AG04450 (cell line): ENCODE data around the gene EEF1B2. TPM values are rescaled to one million over a fixed set of nuclear protein-coding genes. Genes with fewer than 3 reads are reported as not detected.
A peak's percentile ranks its signal among the peaks of the same experiment; 100 is the strongest.

Experiments used
- CTCF ChIA-PET: fragments of 300-600, 350-600 bp; formaldehyde crosslinking; extraction: SDS; loops from one replicate; lab custom pipeline; 2022; ENCODE audit warnings: antibody characterized with exemption, inconsistent platforms; lab: Charles Lee
- POLR2A ChIA-PET: fragments of 350-600 bp; formaldehyde crosslinking; extraction: SDS; loops from one replicate; lab custom pipeline; 2021; ENCODE audit warnings: antibody characterized with exemption, inconsistent platforms; lab: Yijun Ruan, JAX
- DNase-seq: peaks from one replicate; pipeline ENCODE4 v3.0.0-alpha.2; 2011; ENCODE audit warnings: low read depth, low spot score
- H3K27ac ChIP-seq: one replicate; pipeline ENCODE4 v1.5.1; 2012; ENCODE audit warnings: low read depth, low read length, control low read depth
- H3K27me3 ChIP-seq: one replicate; pipeline ENCODE4 v1.6.0; 2012; ENCODE audit warnings: low read length; ENCODE audit not compliant: control insufficient read depth, insufficient read depth
- H3K4me3 ChIP-seq: 2 replicates; pipeline ENCODE4 v1.5.1; 2011; ENCODE audit warnings: mild to moderate bottlenecking, low read depth, low read length, control low read depth
- H3K9me3 ChIP-seq: 2 replicates; pipeline ENCODE4 v1.5.1; 2012; ENCODE audit warnings: low read length; ENCODE audit not compliant: control insufficient read depth, insufficient read depth
- polyA minus RNA-seq: library from RNA; depleted of rRNA, polyadenylated mRNA; stranded (reverse); fragments of >200 nt; gene quantifications from 2 replicates; pipeline ENCODE4 v1.2.3, GENCODE V29; 2011; rRNA and poly(A)+ RNA removed
- polyA plus RNA-seq: library from polyadenylated mRNA; depleted of rRNA; stranded (reverse); fragments of >200 nt; gene quantifications from 2 replicates; pipeline ENCODE4 v1.2.3, GENCODE V29; 2011; rRNA removed
- TF ChIP-seq, protein P1 (sequence below): IDR thresholded peaks from 2 replicates; pipeline ENCODE4 v1.5.1; 2011; ENCODE audit warnings: low read depth, low read length, control low read depth, inconsistent platforms

Gene EEF1B2
- 891 and 1,211 TPM in 2 replicates for polyA plus RNA-seq
- 357 and 518 TPM in 2 replicates for polyA minus RNA-seq

DNA sequence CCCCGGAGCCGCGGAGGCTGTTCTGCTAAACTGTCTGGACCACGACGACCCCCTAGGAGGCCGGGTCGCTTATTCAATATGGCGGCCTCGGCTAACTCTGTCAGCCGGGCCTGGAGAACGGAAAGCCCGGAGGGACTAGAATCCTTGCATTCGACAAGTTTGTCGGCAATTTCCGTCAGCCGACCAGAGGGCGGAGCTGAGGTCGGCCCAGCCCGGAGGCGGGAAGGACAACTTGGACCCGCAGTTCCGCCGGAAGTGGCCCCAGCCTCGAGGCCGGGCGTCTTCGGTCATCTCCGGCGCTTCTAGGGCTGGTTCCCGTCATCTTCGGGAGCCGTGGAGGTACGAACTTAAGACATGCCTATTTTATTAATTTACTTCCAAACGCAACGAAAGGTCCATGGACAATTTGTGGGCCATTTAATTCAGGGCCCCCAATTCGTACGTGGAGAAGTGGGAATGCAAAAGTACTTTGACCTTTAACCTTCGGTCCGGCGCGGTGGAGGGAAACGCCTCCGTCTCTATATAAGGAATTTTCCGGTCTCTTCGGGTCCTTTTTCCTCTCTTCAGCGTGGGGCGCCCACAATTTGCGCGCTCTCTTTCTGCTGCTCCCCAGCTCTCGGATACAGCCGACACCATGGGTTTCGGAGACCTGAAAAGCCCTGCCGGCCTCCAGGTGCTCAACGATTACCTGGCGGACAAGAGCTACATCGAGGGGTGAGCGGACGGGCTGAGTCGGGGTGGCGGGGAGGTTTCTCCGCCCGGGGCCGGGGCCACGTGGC lies at the start of gene EEF1B2, which contains the start of gene NDUFS1:
TSS of gene EEF1B2 (plus strand) at position 550 of the 779 bp plus-strand sequence. CDS start at position 635, 85 bp downstream.
TSS of gene NDUFS1 (minus strand) at position 99 of the 779 bp plus-strand sequence. CDS start 5,766 bp downstream, outside the sequence.
- CTCF ChIA-PET, result interaction anchor here (0.6 to 1.6 kb wide), 2 partner anchors 7 to 389 kb away, joined by 3 read pairs; no protein-coding TSS in a partner anchor
- POLR2A ChIA-PET, result interaction anchor here (0.5 to 1.5 kb wide), 8 partner anchors 20 to 1630 kb away, joined by 3 to 5 read pairs (median 4); partner anchors contain the start of genes INO80D and ZDBF2

DNA sequence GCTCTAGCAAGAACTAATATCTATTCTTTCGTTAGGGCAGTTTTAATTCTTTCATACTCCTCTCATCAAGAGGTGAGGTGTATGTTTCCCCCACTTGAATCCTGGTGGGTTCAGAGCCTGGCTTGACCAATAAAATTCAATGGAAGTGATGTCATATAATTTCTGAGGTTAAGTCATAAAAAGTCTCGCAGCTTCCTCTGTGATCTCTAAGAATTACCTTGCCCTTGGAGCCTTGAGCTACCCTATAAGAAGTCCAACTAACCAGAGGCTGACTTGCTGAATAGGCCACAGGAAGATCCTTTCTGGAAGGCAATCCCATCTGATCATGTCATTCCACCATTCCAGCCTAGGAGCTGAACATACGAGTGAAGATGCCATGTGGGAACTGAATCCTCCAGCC lies 47.6 kb upstream of the EEF1B2 start:
- Histone ChIP-seq H3K27ac (no peak overlapping the region), H3K27me3 (no peaks in the 10 kb centered on the region), H3K4me3 (no peak overlapping the region), H3K9me3 (peaks cover 3% of the 10 kb centered on the region)
- TF ChIP-seq, protein P1, sequence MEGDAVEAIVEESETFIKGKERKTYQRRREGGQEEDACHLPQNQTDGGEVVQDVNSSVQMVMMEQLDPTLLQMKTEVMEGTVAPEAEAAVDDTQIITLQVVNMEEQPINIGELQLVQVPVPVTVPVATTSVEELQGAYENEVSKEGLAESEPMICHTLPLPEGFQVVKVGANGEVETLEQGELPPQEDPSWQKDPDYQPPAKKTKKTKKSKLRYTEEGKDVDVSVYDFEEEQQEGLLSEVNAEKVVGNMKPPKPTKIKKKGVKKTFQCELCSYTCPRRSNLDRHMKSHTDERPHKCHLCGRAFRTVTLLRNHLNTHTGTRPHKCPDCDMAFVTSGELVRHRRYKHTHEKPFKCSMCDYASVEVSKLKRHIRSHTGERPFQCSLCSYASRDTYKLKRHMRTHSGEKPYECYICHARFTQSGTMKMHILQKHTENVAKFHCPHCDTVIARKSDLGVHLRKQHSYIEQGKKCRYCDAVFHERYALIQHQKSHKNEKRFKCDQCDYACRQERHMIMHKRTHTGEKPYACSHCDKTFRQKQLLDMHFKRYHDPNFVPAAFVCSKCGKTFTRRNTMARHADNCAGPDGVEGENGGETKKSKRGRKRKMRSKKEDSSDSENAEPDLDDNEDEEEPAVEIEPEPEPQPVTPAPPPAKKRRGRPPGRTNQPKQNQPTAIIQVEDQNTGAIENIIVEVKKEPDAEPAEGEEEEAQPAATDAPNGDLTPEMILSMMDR, result no peak
- POLR2A ChIA-PET, result no interaction called here
- CTCF ChIA-PET, result no interaction called here
- DNase-seq, result no peak

More for the DNA sequence above, at the start of gene EEF1B2, which contains the start of gene NDUFS1:
- H3K27me3 ChIP-seq, result no peaks in the 10 kb centered on the region
- peak within 1 kb of the TSS; percentile 94 for H3K4me3 ChIP-seq
- DNase-seq, result peak; percentile 95
- no peaks in the 10 kb centered on the region for H3K9me3 ChIP-seq
- H3K27ac ChIP-seq, result peak within 1 kb of the TSS; percentile 93
- TF ChIP-seq, protein P1, result no peak

DNA sequence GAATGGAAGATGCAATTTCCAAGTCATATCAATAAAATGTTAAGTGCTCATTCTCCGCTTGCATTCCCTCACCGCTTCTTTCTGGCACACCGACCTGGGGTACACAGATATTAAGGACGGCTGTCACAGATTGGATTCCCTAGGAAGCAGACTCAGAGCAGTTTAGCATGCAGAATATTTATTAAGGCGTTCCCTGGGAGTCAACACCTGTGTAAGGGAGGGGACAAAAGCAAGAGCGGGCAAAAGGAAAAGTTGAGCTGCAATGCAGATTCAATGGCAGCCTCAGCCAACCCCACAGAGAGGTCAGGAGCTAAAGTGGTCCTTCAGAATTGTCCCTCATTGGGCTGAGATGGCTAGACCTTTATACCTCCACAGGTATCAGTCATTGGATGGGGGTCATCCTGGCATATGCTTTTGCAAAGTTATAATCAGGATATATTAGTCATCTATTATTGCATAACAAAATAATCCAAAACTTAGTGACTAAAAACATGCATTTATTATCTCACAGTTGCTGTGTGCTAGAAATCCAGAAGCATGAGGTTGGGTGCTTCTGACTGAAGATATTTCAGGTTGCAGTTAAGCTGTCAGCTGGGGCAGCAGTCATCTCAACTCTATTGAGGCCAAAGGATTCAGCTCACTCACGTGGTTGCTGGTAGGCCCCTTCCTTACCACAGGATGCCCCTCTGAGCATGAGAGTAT lies 46.7 kb upstream of the EEF1B2 start:
- H3K9me3 ChIP-seq, result peaks cover 3% of the 10 kb centered on the region
- CTCF ChIA-PET, result no interaction called here
- H3K4me3 ChIP-seq, result no peak overlapping the region
- DNase-seq, result no peak
- H3K27ac ChIP-seq, result no peak overlapping the region
- POLR2A ChIA-PET, result interaction anchor here (0.6 kb wide), 1 partner anchor 1128 kb away, joined by 3 read pairs; no protein-coding TSS in a partner anchor
- TF ChIP-seq, protein P1, result no peak
- H3K27me3 ChIP-seq, result no peaks in the 10 kb centered on the region

DNA sequence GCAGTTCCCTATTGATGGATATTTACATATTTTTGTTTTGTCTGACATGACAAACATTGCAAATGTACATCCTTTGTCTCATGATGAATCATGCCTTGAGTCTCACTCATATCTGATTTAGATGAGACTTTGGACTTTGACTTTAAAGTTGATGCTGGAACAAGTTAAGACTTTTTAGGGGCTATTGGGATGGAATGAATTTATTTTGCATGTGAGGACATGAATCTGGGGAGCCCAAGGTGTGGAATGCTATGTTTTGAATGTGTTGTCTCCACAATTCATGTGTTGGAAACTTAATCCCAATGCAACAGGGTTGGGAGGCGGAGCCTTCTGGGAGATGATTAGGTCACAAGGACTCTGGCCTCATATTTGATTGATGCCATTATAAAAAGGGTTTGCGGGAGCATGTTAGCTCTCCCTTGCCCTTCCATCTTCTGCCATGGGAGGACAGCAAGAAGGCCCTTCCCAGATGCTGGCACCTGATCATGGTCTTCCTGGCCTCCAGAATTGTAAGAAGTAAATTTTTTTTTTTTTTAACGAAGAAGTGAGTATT lies 44.6 kb upstream of the EEF1B2 start:
- ChIA-PET POLR2A (no interaction called here), CTCF (no interaction called here)
- peaks cover 3% of the 10 kb centered on the region for H3K9me3 ChIP-seq
- TF ChIP-seq, protein P1, result no peak
- no peak overlapping the region for H3K27ac ChIP-seq
- DNase-seq, result no peak
- H3K27me3 ChIP-seq, result no peaks in the 10 kb centered on the region
- H3K4me3 ChIP-seq, result no peak overlapping the region
